ENCODE measurements around the gene MAGI2.

DNA sequence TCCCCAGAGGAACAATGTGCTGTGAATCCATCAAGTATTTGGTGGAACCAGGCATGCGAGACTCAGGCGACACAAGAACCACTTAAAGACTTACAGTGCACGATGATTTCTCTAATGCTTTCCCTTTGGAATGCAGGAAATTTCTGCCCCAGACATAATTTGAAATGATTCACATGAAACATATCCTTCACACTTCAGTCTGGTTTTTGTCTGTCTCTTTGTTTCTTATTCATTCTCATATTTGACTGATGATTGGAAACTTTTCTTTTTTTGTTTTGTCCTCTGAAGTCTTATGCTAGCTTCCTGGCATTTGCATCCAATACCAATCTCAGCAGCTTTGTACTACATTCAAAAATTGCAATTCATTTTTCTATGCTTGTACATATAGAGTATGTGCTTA lies 1152.1 kb downstream of the MAGI2 start:
- TF ChIP-seq HDAC6 (IDR thresholded peaks at IDR 0.05; ENCODE audit: low read depth, low read length) (no peak), FOXO1 (CRISPR knock-in tag; IDR thresholded peaks at IDR 0.05) (no peak), CEBPB (IDR thresholded peaks at IDR 0.05; ENCODE audit: borderline replicate concordance, low read depth, low read length) (no peak), POLR2A (IDR thresholded peaks at IDR 0.05; ENCODE audit: insufficient read depth in 1 of 2, low read depth in 2 of 2, low read length in 2 of 2) (no peak), SMYD3 (CRISPR knock-in tag; IDR thresholded peaks at IDR 0.05) (no peak), ZNF350 (CRISPR knock-in tag; IDR thresholded peaks at IDR 0.05; ENCODE audit: borderline replicate concordance, low read depth) (no peak), GABPA (IDR thresholded peaks at IDR 0.05; ENCODE audit: low read depth, low read length) (no peak), GABPA (CRISPR knock-in tag; IDR thresholded peaks at IDR 0.05; ENCODE audit: low read depth) (no peak), EP300 (IDR thresholded peaks at IDR 0.05; ENCODE audit: low read depth in 2 of 2, low read length in 2 of 2) (no peak), EP300 (CRISPR knock-in tag; IDR thresholded peaks at IDR 0.05; ENCODE audit: borderline replicate concordance) (no peak), JUND (CRISPR knock-in tag; IDR thresholded peaks at IDR 0.05) (no peak), MEF2D (CRISPR knock-in tag; IDR thresholded peaks at IDR 0.05) (no peak), ZFY (CRISPR knock-in tag; IDR thresholded peaks at IDR 0.05) (no peak)
- TF ChIP-seq, protein P1, sequence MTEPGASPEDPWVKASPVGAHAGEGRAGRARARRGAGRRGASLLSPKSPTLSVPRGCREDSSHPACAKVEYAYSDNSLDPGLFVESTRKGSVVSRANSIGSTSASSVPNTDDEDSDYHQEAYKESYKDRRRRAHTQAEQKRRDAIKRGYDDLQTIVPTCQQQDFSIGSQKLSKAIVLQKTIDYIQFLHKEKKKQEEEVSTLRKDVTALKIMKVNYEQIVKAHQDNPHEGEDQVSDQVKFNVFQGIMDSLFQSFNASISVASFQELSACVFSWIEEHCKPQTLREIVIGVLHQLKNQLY (CRISPR knock-in tag; IDR thresholded peaks at IDR 0.05): no peak
- TF ChIP-seq, protein P2, sequence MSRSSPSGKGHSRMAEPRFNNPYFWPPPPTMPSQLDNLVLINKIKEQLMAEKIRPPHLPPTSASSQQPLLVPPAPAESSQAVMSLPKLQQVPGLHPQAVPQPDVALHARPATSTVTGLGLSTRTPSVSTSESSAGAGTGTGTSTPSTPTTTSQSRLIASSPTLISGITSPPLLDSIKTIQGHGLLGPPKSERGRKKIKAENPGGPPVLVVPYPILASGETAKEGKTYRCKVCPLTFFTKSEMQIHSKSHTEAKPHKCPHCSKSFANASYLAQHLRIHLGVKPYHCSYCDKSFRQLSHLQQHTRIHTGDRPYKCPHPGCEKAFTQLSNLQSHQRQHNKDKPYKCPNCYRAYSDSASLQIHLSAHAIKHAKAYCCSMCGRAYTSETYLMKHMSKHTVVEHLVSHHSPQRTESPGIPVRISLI (CRISPR knock-in tag; IDR thresholded peaks at IDR 0.05; ENCODE audit: borderline replicate concordance): no peak
